ENCODE data around the gene PSMB3. TPM values are rescaled to one million over a fixed set of nuclear protein-coding genes. Genes with fewer than 3 reads are reported as not detected.

The PSMB3 gene
- total RNA-seq, 1 experiment from 2014 or later = 239 TPM

DNA sequence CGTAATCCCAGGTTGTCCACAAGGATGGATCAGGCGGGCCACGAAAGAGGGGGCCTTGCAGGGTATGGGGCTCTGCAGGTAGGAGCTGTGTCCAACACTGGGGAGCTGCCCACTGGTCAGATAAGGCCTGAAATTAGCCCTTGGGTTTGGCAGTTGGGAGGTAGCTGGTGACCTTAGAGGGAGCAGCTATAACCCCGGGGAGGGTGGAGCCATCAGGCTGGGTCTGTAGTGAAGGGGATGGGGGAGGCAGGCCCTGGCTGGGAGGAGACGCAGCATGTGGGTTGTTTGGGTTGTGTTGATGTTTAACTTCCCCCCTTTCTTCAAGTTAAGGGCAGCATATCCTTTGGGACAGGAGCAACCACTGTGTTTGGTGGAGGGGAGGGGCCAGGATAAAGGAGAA lies 41.6 kb upstream of the PSMB3 start:
- H3K4me3 ChIP-seq = no peak overlapping the region
- no peaks in the 10 kb centered on the region for H3K9me3 ChIP-seq (replicated peaks)
- DNase-seq = no peak
- H3K4me1 ChIP-seq = peaks cover 22% of the 10 kb centered on the region
- H3K27ac ChIP-seq = peak overlapping the region; percentile 31; the same call in 1 of the 2 replicates
- H3K27me3 ChIP-seq = no peaks in the 10 kb centered on the region
- H3K36me3 ChIP-seq = peaks cover 12% of the 10 kb centered on the region; the same call in 1 of the 2 replicates

DNA sequence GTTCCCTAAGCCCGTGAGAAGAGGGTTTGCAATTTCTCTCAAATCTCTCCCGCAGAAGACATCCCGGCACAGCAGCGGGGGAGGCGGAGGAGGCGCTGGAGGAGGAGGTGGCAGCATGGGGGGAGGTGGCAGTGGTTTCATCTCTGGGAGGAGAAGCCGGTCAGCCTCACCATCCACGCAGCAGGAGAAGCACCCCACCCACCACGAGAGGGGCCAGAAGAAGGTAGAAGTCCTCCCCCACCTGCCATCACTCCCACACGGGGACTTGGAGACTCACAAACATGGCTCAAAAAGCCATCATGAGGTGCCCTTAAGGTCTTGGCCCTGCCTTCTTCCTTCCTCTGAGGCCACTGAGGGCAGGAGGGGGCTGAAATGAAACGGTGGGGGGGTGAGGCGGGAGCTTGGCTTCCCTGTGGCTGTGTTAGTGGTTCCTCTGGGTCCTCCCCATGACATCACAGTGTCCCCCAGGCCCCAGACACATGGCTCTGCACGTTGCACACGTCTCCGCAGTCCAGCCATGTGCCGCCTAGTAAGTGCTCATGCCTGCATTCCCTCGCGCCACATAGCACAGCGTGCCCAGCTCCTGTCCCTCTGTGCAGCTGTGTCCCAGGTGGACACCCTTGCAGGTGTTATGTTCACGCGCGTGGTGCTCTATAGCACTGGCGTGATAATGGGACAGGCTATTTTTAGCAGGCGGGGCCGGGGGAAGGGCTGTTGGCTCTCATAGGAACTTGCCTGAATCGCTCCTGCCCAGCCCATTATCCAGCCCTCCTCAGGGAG lies 40.6 kb upstream of the PSMB3 start:
- H3K4me3 ChIP-seq = no peak overlapping the region
- H3K9me3 ChIP-seq (replicated peaks) = no peaks in the 10 kb centered on the region
- peaks cover 22% of the 10 kb centered on the region for H3K4me1 ChIP-seq
- H3K27me3 ChIP-seq = no peaks in the 10 kb centered on the region
- H3K36me3 ChIP-seq = peaks cover 12% of the 10 kb centered on the region; the same call in 1 of the 2 replicates
- no peak overlapping the region for H3K27ac ChIP-seq
- no peak for DNase-seq

DNA sequence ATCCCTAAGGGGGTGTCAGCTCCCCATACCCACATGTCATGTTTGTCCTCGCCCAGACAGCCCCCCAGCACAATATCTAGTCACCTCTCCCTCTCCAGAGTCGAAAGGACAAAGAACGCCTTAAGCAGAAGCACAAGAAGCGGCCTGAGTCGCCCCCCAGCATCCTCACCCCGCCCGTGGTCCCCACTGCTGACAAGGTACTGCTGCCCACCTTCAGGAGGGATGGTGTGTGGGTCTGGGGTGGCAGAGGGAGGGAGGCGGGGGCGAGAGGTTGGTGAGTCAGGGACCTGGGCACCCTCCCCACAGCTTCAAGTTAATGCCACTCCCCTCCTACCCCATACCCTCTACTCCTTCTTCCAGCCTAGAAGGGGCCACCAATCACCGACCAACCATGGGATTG lies 39.9 kb upstream of the PSMB3 start:
- peaks cover 12% of the 10 kb centered on the region; the same call in 1 of the 2 replicates for H3K36me3 ChIP-seq

DNA sequence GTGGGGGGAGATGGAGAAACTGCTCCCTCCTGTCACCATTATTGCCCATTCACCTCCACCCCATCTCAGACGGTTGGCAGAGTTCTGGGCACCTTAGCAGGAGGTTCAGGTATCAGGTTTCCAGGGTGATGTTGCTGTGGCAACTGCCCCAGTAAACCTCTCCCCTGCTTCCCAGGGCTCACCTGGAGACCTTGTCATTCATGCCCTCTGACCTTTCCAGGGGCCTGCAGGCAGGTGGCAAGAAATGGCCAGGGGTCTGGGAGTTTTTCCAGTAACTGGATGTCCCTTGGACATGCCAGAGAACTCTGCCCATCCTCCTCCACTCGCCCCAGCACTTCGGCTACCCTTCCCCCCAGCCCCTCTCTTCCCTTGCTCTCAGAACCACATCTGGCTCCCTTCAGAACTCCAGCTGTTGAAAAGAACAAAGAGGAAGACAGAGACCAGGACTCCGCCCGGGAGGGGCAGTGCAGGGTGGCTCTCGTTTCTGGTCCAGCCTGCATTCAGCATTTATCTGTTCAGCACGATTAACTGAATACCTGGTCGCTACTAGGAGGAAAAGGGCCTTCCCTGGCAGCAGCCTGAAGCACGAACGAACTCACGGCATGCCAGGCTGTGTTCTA lies 39.0 kb upstream of the PSMB3 start:
- Histone ChIP-seq H3K36me3 (peaks cover 12% of the 10 kb centered on the region; the same call in 1 of the 2 replicates), H3K27me3 (no peaks in the 10 kb centered on the region), H3K27ac (no peak overlapping the region), H3K4me3 (no peak overlapping the region), H3K4me1 (peaks cover 22% of the 10 kb centered on the region), H3K9me3 (replicated peaks) (no peaks in the 10 kb centered on the region)
- no peak for DNase-seq

More for the DNA sequence above, 39.9 kb upstream of the PSMB3 start:
- DNase-seq = no peak
- Histone ChIP-seq H3K4me3 (no peak overlapping the region), H3K27ac (no peak overlapping the region), H3K4me1 (peaks cover 22% of the 10 kb centered on the region), H3K9me3 (replicated peaks) (no peaks in the 10 kb centered on the region), H3K27me3 (no peaks in the 10 kb centered on the region)

DNA sequence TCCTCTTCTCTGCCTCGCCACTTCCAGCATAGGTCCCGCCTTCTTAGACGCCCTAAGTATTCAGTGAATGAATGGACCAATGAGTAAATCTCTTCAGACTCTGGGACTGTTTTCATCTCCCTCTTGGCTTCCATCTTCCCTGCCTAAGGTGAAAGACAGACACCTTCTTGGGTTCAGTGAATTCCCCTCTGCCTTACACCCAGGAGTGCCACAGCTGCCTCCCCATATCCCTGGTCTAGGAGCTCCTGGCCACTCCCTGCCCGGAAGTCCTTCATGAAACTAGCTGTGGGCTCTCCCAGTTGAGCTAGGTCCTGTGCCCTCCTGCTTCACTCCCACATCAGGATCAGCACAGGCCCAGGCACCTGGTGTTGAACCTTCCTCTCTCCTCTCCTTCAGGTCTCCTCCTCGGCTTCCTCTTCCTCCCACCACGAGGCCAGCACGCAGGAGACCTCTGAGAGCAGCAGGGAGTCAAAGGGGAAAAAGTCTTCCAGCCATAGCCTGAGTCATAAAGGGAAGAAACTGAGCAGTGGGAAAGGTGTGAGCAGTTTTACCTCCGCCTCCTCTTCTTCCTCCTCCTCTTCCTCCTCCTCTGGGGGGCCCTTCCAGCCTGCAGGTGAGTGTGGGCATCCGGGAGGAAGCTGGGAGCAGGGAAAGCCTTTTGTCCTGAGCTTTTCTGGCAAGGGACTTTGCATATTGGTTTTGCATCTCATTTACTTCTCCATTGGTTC lies 37.2 kb upstream of the PSMB3 start:
- H3K4me1 ChIP-seq = peaks cover 8% of the 10 kb centered on the region
- H3K4me3 ChIP-seq = no peak overlapping the region
- no peak for DNase-seq
- H3K36me3 ChIP-seq = peaks cover 12% of the 10 kb centered on the region; the same call in 1 of the 2 replicates
- no peak overlapping the region for H3K27ac ChIP-seq
- no peaks in the 10 kb centered on the region for H3K9me3 ChIP-seq (replicated peaks)
- H3K27me3 ChIP-seq = no peaks in the 10 kb centered on the region

DNA sequence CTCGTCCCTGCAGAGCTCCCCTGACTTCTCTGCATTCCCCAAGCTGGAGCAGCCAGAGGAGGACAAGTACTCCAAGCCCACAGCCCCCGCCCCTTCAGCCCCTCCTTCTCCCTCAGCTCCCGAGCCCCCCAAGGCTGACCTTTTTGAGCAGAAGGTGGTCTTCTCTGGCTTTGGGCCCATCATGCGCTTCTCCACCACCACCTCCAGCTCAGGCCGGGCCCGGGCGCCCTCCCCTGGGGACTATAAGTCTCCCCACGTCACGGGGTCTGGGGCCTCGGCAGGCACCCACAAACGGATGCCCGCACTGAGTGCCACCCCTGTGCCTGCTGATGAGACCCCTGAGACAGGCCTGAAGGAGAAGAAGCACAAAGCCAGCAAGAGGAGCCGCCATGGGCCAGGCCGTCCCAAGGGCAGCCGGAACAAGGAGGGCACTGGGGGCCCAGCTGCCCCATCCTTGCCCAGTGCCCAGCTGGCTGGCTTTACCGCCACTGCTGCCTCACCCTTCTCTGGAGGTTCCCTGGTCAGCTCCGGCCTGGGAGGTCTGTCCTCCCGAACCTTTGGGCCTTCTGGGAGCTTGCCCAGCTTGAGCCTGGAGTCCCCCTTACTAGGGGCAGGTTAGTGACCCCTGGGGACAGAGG lies 36.1 kb upstream of the PSMB3 start:
- H3K4me3 ChIP-seq = no peak overlapping the region
- no peaks in the 10 kb centered on the region; the same call in 1 of the 2 replicates for H3K4me1 ChIP-seq
- H3K27me3 ChIP-seq = no peaks in the 10 kb centered on the region
- peaks cover 18% of the 10 kb centered on the region; the same call in 1 of the 2 replicates for H3K36me3 ChIP-seq
- no peak overlapping the region for H3K27ac ChIP-seq
- H3K9me3 ChIP-seq (replicated peaks) = no peaks in the 10 kb centered on the region
- DNase-seq = no peak

DNA sequence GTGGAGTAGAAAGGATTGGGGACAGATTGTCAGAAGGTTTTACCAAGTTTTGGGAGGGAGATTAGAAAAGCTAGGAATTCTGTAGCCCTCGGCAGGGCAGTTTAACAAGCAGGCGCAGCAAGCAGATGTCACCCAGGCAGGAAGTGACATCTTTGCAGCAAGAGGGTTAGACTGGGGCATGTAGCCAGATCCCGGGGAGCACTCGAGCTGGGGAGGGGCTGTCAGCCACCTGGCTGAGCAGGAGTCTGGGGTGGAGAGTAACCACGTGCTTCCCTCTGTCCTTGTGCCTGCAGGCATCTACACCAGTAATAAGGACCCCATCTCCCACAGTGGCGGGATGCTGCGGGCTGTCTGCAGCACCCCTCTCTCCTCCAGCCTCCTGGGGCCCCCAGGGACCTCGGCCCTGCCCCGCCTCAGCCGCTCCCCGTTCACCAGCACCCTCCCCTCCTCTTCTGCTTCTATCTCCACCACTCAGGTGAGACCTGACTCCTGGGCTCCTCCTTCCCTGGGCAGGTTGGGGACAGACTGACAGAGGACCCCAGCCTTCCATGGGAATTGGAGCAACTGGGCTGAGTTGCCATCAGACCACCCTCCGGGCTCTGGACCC lies 35.3 kb upstream of the PSMB3 start:
- Histone ChIP-seq H3K4me1 (no peaks in the 10 kb centered on the region; the same call in 1 of the 2 replicates), H3K27me3 (no peaks in the 10 kb centered on the region), H3K4me3 (no peak overlapping the region), H3K9me3 (replicated peaks) (no peaks in the 10 kb centered on the region), H3K27ac (no peak overlapping the region), H3K36me3 (peaks cover 18% of the 10 kb centered on the region; the same call in 1 of the 2 replicates)
- no peak for DNase-seq

DNA sequence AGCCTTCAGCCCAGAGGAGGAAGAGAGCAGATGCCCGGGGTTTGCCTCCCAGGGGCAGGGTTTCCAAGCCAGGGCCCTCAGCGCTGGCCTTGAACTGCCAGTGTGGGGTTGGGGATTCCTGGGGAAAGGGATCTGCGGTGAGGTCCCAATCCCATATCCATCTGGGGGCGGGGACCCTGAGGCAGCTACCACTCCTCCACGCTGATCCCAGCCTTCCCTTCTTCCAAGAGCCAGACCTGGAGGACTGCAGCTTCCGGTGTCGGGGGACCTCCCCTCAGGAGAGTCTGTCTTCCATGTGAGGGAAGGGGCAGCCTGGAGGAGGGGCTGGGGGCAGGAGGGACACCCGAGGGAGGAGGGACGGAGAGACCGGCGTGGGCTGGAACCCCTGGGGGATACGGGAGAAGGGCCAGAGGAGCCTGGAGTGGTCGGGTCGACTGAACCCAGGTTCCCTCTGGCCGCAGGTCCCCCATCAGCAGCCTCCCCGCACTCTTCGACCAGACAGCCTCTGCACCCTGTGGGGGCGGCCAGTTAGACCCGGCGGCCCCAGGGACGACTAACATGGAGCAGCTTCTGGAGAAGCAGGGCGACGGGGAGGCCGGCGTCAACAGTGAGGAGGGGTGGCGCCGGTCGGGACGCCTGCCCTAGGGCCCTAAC lies 33.1 kb upstream of the PSMB3 start:
- no peaks in the 10 kb centered on the region for H3K9me3 ChIP-seq (replicated peaks)
- no peak for DNase-seq
- H3K27me3 ChIP-seq = no peaks in the 10 kb centered on the region
- no peak overlapping the region for H3K27ac ChIP-seq
- H3K4me3 ChIP-seq = no peak overlapping the region
- H3K4me1 ChIP-seq = peaks cover 7% of the 10 kb centered on the region
- H3K36me3 ChIP-seq = peaks cover 9% of the 10 kb centered on the region; the same call in 1 of the 2 replicates

DNA sequence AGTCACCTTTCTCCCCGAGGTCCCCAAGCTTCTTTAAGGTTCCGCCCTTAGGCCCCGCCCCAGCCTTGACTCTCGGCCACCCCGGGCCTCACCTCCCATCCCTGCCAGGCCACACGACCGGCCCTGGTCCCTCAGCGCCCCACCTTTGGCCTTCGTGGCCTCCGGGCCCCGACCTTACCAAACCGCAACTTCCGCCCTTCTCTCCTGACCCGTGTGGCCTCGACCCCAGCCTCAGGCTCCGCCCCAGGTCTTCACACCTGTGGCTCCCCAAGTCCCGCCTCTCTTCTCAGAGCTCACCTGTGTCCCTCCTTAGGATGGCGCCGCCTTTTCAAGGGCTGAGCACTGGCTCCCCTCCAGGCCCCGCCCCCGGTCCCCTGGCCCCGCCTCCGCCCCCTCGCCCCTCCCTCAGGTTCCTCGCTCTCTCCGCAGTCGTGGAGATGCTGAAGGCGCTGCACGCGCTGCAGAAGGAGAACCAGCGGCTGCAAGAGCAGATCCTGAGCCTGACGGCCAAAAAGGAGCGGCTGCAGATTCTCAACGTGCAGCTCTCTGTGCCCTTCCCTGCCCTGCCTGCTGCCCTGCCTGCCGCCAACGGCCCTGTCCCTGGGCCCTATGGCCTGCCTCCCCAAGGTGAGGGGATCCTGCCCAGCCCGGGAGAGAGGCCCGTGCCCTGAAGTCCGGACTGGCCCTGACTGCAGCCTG lies 32.4 kb upstream of the PSMB3 start:
- no peaks in the 10 kb centered on the region for H3K9me3 ChIP-seq (replicated peaks)
- H3K27me3 ChIP-seq = no peaks in the 10 kb centered on the region
- DNase-seq = no peak
- peaks cover 9% of the 10 kb centered on the region; the same call in 1 of the 2 replicates for H3K36me3 ChIP-seq
- H3K4me3 ChIP-seq = no peak overlapping the region
- H3K27ac ChIP-seq = no peak overlapping the region
- peaks cover 11% of the 10 kb centered on the region for H3K4me1 ChIP-seq

DNA sequence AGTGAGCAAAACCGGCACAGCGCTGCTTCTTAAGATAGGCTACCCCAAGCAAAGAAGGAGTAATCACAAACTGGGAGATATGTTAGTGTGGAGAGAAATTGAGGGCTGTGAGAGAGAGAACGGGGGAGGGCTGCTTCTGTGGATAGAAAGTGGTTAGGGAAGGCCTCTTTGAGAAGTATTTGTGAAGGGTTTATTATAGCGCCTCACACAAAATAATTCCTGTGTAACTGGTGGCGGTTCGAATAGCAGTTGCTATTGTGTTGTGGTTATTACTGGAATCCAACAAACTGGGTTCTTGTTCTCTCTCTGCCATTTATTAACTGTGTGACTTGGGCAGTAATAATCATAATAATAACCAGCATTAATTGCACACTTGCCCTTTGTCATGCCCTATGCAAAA lies 31.6 kb upstream of the PSMB3 start:
- Histone ChIP-seq H3K36me3 (peaks cover 6% of the 10 kb centered on the region; the same call in 1 of the 2 replicates), H3K27ac (no peak overlapping the region)

DNA sequence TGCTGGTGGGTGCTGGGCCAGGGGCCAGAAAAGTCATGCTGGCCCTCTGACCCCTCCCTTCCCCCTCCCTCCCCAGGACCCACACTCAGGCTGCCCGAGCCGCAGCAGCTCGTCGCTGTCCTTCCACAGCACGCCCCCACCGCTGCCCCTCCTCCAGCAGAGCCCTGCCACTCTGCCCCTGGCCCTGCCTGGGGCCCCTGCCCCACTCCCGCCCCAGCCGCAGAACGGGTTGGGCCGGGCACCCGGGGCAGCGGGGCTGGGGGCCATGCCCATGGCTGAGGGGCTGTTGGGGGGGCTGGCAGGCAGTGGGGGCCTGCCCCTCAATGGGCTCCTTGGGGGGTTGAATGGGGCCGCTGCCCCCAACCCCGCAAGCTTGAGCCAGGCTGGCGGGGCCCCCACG lies 30.7 kb upstream of the PSMB3 start:
- peaks cover 6% of the 10 kb centered on the region; the same call in 1 of the 2 replicates for H3K36me3 ChIP-seq

More for the DNA sequence above, 31.6 kb upstream of the PSMB3 start:
- H3K4me3 ChIP-seq = no peak overlapping the region
- H3K9me3 ChIP-seq (replicated peaks) = no peaks in the 10 kb centered on the region
- DNase-seq = no peak
- no peaks in the 10 kb centered on the region for H3K27me3 ChIP-seq
- peaks cover 16% of the 10 kb centered on the region for H3K4me1 ChIP-seq

DNA sequence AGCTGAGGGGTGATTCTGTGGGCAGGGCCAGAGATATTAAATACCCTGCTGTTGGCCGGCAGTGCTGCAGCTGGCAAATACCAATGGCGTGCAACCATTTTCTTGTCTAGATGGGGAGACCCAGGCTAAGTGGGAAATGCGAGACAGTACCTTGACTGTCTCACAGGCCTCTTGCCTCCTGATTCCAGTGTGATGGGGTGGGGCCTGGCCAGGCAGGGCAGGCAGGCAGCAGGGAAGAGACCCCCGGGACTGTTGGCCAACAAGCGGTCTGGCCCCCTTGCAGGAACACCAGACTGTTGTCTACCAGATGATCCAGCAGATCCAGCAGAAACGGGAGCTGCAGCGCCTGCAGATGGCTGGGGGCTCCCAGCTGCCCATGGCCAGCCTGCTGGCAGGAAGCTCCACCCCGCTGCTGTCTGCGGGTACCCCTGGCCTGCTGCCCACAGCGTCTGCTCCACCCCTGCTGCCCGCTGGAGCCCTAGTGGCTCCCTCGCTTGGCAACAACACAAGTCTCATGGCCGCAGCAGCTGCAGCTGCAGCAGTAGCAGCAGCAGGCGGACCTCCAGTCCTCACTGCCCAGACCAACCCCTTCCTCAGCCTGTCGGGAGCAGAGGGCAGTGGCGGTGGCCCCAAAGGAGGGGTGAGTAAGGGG lies 28.1 kb upstream of the PSMB3 start:
- Histone ChIP-seq H3K36me3 (peaks cover 6% of the 10 kb centered on the region; the same call in 1 of the 2 replicates), H3K4me1 (peaks cover 19% of the 10 kb centered on the region), H3K27me3 (no peaks in the 10 kb centered on the region), H3K4me3 (0 out of 2 replicates have a peak overlapping the region, but pooled peaks have one; percentile 10), H3K9me3 (replicated peaks) (no peaks in the 10 kb centered on the region), H3K27ac (peak overlapping the region; percentile 65)
- peak; percentile 90 to 94 for DNase-seq

More for the DNA sequence above, 30.7 kb upstream of the PSMB3 start:
- no peak for DNase-seq
- H3K4me3 ChIP-seq = no peak overlapping the region
- H3K9me3 ChIP-seq (replicated peaks) = no peaks in the 10 kb centered on the region
- H3K4me1 ChIP-seq = peaks cover 16% of the 10 kb centered on the region
- no peak overlapping the region for H3K27ac ChIP-seq
- no peaks in the 10 kb centered on the region for H3K27me3 ChIP-seq

DNA sequence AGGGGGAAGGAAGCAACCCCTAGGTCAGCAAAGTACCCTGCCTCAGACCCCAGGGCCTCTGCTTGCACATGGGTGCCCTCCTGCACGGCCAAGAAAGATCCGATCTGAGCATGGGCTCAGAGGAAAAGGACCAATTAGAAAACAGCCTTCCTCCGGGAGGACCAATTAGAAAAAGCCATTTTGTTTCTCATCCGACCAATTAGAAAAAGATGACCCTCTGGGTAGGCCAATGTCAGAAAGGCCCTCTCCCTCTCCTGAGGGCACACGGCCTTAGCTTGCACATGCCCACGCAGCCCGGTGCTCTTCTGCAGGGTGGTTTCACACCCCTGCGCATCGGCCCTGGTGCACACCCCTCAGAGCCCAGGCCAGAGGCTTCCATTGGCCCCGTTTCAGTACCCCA lies 27.5 kb upstream of the PSMB3 start:
- Histone ChIP-seq H3K9me3 (replicated peaks) (no peaks in the 10 kb centered on the region), H3K36me3 (peaks cover 6% of the 10 kb centered on the region; the same call in 1 of the 2 replicates), H3K4me3 (0 out of 2 replicates have a peak overlapping the region, but pooled peaks have one; percentile 10), H3K27ac (peak overlapping the region; percentile 65), H3K4me1 (peaks cover 19% of the 10 kb centered on the region), H3K27me3 (no peaks in the 10 kb centered on the region)
- DNase-seq = peak; percentile 54 to 70

All from SJCRH30 (cell line).